ENCODE results near the gene RPS14. TPM values are rescaled to one million over a fixed set of nuclear protein-coding genes. Genes with fewer than 3 reads are reported as not detected.

The RPS14 gene
- total RNA-seq, result 1,000 to 10,000 TPM; 1,311 to 1,492 TPM

DNA sequence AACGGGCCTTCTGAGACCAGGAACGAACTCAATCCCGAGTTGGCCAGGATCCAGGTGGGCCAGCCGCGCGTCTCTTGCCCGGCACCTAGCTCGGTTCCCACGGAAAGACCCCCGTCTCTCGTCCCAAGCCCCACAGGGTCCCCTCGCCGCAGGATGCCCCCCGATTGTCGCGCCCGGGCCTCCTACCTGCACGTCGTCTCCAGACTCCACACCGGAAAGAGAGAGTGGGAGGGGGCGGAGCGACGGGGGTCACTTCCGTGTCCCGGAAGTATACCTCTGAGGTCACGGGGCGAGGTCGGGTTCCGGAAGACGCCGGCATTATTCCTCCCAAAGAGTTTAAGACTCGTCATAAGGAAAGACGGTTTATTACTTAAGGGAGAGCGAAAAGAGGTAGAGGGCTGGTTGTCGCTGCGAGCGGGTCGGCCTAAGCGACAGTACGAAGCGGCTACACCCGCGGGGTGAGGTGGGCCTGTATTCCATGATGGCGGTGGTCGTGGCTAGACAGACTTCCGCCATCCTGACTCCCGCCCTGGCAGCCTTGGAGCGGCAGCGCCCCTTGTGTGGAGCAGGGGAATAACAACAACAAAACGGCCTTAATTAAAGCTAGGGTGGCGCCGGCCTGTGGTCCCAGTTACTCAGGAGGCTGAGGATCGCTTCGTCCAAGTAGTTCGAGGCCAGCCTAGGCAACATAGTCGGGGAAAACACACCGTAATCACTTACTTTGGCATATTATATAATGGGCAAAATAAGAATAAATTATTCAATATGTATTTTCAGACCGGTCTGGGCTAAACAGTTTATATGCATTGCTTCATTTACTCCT, at the start of gene RPS14:
Gene RPS14 (minus strand): TSS at position 223 of the 823 bp plus-strand sequence. CDS start 2,006 bp downstream, outside the sequence.
- TF ChIP-seq, protein P1, sequence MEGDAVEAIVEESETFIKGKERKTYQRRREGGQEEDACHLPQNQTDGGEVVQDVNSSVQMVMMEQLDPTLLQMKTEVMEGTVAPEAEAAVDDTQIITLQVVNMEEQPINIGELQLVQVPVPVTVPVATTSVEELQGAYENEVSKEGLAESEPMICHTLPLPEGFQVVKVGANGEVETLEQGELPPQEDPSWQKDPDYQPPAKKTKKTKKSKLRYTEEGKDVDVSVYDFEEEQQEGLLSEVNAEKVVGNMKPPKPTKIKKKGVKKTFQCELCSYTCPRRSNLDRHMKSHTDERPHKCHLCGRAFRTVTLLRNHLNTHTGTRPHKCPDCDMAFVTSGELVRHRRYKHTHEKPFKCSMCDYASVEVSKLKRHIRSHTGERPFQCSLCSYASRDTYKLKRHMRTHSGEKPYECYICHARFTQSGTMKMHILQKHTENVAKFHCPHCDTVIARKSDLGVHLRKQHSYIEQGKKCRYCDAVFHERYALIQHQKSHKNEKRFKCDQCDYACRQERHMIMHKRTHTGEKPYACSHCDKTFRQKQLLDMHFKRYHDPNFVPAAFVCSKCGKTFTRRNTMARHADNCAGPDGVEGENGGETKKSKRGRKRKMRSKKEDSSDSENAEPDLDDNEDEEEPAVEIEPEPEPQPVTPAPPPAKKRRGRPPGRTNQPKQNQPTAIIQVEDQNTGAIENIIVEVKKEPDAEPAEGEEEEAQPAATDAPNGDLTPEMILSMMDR (IDR thresholded peaks at IDR 0.05), result peak; percentile 92

GRCh38 chr5:150498971-150499370, 49.4 kb upstream of the RPS14 start:
- Histone ChIP-seq H3K9me3 (no peaks in the 10 kb centered on the region), H3K36me3 (no peaks in the 10 kb centered on the region), H3K4me3 (no peak overlapping the region), H3K4me1 (ENCODE audit: control insufficient read depth in 1 of 2, low read depth in 2 of 2) (peaks cover 42 to 87% of the 10 kb centered on the region in 2 donors), H3K27ac (peak overlapping the region; percentile 32 to 90), H3K27me3 (replicated peaks; ENCODE audit: insufficient read depth) (no peaks in the 10 kb centered on the region)
- TF ChIP-seq, protein P1 (IDR thresholded peaks at IDR 0.05), result no peak
- ATAC-seq (ENCODE audit: insufficient number of reproducible peaks, low FRiP score, low read depth) (no peak), DNase-seq (ENCODE audit: low spot score) (no peak)

More for the DNA sequence above, at the start of gene RPS14:
- Histone ChIP-seq H3K36me3 (peaks cover 29% of the 10 kb centered on the region), H3K4me3 (peak within 1 kb of the TSS; percentile 90), H3K27me3 (replicated peaks; ENCODE audit: insufficient read depth) (no peaks in the 10 kb centered on the region), H3K27ac (peak within 1 kb of the TSS; percentile 92 to 97), H3K9me3 (no peaks in the 10 kb centered on the region), H3K4me1 (ENCODE audit: control insufficient read depth in 1 of 2, low read depth in 2 of 2) (peaks cover 10 to 19% of the 10 kb centered on the region in 2 donors)
- peak; percentile 88 for ATAC-seq (ENCODE audit: insufficient number of reproducible peaks, low FRiP score, low read depth)
- DNase-seq (ENCODE audit: low spot score), result peak; percentile 78

DNA sequence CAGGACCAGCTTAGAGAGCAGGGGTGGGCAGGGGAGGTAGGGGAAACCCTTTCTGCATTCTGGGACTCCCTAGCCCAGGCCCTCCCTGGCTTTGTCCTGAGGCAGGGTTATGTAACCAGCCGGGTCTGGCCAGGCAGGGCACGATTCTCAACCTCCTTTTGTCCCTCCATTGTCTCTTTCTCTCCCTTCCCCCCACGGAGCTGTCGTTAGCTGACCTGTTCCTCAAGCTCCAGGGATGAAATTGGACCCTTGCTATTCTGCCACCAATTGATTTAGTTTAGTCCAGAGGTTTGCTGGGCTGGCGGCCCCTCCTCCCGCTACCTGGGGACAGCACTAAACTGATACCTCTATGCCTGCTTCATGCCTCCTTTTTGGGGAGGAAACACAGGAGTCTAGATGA, 49.0 kb upstream of the RPS14 start:
- Histone ChIP-seq H3K4me3 (peak overlapping the region; percentile 44), H3K27ac (peak overlapping the region; percentile 32 to 90), H3K4me1 (ENCODE audit: control insufficient read depth in 1 of 2, low read depth in 2 of 2) (peaks cover 38 to 87% of the 10 kb centered on the region in 2 donors), H3K27me3 (replicated peaks; ENCODE audit: insufficient read depth) (no peaks in the 10 kb centered on the region), H3K9me3 (no peaks in the 10 kb centered on the region), H3K36me3 (no peaks in the 10 kb centered on the region)
- TF ChIP-seq, protein P1 (IDR thresholded peaks at IDR 0.05), result no peak
- ATAC-seq (ENCODE audit: insufficient number of reproducible peaks, low FRiP score, low read depth), result no peak
- no peak for DNase-seq (ENCODE audit: low spot score)

DNA sequence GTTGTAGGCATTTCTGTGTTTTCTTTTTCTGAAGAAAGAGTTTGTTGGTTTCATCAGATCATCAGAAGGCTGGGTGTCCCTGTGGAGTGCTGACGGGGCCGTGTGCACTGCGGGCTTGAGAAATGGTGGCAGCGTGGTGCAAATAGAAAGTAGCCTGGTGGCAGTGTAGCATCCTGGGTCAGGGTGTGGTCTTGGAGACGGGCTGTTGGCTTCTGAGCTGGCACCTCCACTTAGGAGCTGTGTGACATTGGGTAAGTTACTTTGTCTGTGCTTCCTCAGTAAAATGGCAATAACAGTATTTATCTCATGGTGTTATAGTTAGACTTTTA, 48.4 kb upstream of the RPS14 start:
- TF ChIP-seq, protein P1 (IDR thresholded peaks at IDR 0.05), result no peak
- peak; percentile 23 for ATAC-seq (ENCODE audit: insufficient number of reproducible peaks, low FRiP score, low read depth)
- DNase-seq (ENCODE audit: low spot score), result no peak
- H3K36me3 ChIP-seq, result no peaks in the 10 kb centered on the region
- peak overlapping the region; percentile 44 for H3K4me3 ChIP-seq
- no peaks in the 10 kb centered on the region for H3K9me3 ChIP-seq
- no peaks in the 10 kb centered on the region for H3K27me3 ChIP-seq (replicated peaks; ENCODE audit: insufficient read depth)
- peaks cover 33 to 87% of the 10 kb centered on the region in 2 donors for H3K4me1 ChIP-seq (ENCODE audit: control insufficient read depth in 1 of 2, low read depth in 2 of 2)
- H3K27ac ChIP-seq, result peak overlapping the region; percentile 32 to 90

DNA sequence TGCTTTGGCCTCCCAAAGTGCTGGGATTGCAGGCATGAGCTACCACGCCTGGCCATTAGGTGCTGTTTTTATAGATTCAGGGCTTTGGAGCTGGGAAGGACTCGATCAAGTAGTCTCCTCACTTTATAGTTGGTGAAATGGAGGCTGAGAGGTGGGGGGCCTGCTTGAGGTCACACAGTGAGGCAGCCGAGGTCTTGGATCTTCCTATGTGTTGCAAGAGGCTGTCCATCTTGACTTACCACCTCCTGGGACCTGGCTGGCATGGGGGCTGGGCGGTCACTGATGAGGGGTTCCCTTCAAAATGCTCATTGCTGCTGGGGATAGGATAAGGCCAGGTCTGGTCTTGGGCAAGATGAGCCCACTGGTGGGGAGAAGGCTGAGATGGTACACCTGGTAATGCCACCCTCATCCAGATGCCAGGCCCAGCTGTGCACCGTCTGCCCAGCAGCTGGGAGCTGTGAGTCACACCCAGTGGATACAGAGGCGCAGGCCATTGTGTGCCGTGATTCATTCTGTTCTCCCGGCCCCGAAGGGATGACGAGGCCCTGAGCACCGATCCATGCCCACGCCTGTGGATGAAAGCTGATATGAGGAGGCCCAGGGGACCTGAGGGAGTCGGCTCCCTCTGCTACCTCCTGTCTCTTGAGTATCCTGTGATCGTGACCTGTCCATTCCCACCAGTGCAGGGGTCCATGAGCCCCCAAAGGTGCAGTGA, 47.9 kb upstream of the RPS14 start:
- H3K27ac ChIP-seq, result peak overlapping the region; percentile 32 to 90
- H3K4me1 ChIP-seq (ENCODE audit: control insufficient read depth in 1 of 2, low read depth in 2 of 2), result peaks cover 38 to 87% of the 10 kb centered on the region in 2 donors
- DNase-seq (ENCODE audit: low spot score) (peak; percentile 74), ATAC-seq (ENCODE audit: insufficient number of reproducible peaks, low FRiP score, low read depth) (peak; percentile 78)
- no peaks in the 10 kb centered on the region for H3K36me3 ChIP-seq
- no peaks in the 10 kb centered on the region for H3K27me3 ChIP-seq (replicated peaks; ENCODE audit: insufficient read depth)
- H3K9me3 ChIP-seq, result no peaks in the 10 kb centered on the region
- H3K4me3 ChIP-seq, result peak overlapping the region; percentile 44
- TF ChIP-seq, protein P1 (IDR thresholded peaks at IDR 0.05), result no peak

Data from thoracic aorta (tissue), 2 donors.